Measurements from ENCODE around the gene IQSEC1.

Gene IQSEC1

DNA sequence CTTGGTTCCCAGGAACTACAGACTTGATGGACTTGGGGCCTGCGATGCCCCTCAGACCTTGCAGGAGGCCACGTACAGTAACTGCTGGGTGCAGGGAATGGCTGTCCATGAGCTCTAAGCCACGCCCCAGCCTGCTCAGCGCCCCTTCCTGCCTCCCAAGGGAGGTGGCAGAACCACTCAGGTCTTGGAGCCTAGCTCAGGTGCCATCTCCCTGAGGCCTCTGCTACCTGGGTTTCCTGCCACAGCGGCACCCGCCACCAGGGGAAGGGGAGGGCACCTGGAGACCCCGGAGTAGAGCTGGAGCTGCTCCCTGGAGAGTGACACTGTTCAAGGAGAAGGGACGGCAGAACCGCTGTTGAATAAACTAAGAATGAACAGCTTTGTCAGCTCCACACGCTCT, 154.0 kb downstream of the IQSEC1 start:
- peaks cover 50% of the 10 kb centered on the region for H3K36me3 ChIP-seq (ENCODE audit: control insufficient read depth, insufficient read depth, low read length)
- no peak overlapping the region for H3K27ac ChIP-seq (ENCODE audit: low read depth, low read length, severe bottlenecking)
- 96 to 99% methylated on average over 10 of the region's 10 CpGs for WGBS, 2 experiments (ENCODE audit: insufficient coverage in 2 of 2)

DNA sequence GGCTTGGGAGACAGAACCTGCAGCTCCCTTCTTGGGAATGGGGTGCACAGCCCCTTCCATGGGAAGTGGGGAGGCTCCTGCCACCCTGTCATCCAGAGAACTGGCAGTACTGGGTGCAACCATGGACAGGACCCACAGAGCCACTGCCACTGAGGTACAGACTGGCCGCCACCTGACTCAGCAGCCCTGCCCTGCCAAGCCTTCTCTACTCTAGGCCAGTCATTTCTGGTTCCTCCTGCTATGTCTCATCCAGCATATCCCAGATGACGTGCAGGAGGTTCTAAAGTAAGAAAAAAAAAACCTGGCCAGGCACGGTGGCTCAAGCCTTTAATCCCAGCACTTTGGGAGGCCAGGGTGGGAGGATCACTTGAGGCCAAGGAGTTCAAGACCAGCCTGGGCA, 155.0 kb downstream of the IQSEC1 start:
- H3K9me3 ChIP-seq (ENCODE audit: control insufficient read depth, low read length) = no peaks in the 10 kb centered on the region

More for the DNA sequence above, 154.0 kb downstream of the IQSEC1 start:
- no peak overlapping the region for H3K4me3 ChIP-seq (ENCODE audit: extremely low read depth, insufficient read depth, low read length, poor library complexity, severe bottlenecking)
- H3K9me3 ChIP-seq (ENCODE audit: control insufficient read depth, low read length) = no peaks in the 10 kb centered on the region
- H3K4me1 ChIP-seq (ENCODE audit: control insufficient read depth, insufficient read depth, low read length, poor library complexity, severe bottlenecking) = no peaks in the 10 kb centered on the region

DNA sequence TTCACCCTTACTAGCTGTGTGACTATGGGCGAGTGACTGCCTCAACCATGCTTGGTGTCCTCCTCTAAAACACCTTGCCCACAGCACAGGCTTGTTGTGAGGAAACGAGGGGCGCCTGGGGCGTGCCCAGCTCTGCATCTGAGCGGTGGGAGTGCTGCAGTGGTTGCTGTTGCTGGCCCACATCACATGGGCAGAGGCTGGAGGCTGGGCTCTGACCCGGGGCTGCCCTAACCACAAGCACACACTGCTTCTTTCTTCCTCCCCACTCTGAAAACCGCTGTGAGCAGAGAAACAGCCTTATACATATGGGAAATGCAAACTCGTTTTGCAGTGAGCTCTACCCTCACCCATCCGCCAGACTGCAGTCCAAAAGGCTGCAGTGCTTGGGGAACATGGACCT, 157.1 kb downstream of the IQSEC1 start:
- H3K4me1 ChIP-seq (ENCODE audit: control insufficient read depth, insufficient read depth, low read length, poor library complexity, severe bottlenecking) = no peaks in the 10 kb centered on the region
- H3K27ac ChIP-seq (ENCODE audit: low read depth, low read length, severe bottlenecking) = no peak overlapping the region
- H3K4me3 ChIP-seq (ENCODE audit: extremely low read depth, insufficient read depth, low read length, poor library complexity, severe bottlenecking) = no peak overlapping the region
- no peaks in the 10 kb centered on the region for H3K9me3 ChIP-seq (ENCODE audit: control insufficient read depth, low read length)
- WGBS, 2 experiments (ENCODE audit: insufficient coverage in 2 of 2) = 71 to 90% methylated on average over 7 to 8 of the region's 9 CpGs
- H3K36me3 ChIP-seq (ENCODE audit: control insufficient read depth, insufficient read depth, low read length) = peaks cover 54% of the 10 kb centered on the region

More for the DNA sequence above, 155.0 kb downstream of the IQSEC1 start:
- Histone ChIP-seq H3K4me1 (ENCODE audit: control insufficient read depth, insufficient read depth, low read length, poor library complexity, severe bottlenecking) (no peaks in the 10 kb centered on the region), H3K36me3 (ENCODE audit: control insufficient read depth, insufficient read depth, low read length) (peaks cover 46% of the 10 kb centered on the region), H3K4me3 (ENCODE audit: extremely low read depth, insufficient read depth, low read length, poor library complexity, severe bottlenecking) (no peak overlapping the region), H3K27ac (ENCODE audit: low read depth, low read length, severe bottlenecking) (no peak overlapping the region)
- WGBS, 2 experiments (ENCODE audit: insufficient coverage in 2 of 2) = 93 to 94% methylated on average over 3 of the region's 3 CpGs

DNA sequence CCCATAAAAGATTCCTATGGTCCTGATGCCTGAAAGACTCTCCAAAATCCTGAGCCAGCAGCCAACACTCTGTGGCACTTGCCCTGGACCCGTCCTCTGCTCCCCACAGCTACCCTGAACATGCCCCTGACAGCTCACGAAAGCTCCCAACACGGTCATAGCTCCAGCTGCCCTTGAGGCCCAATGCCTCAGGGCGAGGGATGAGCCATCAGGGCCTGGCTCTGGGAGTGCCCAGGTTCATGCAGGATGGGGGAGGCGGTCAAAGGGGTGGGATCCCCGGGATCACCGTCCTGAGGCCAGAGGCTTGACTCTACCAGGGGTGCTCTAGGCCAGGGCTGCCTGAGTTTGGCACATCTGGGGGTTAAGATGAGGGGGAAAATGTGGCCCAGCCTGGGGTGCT, 159.1 kb downstream of the IQSEC1 start:
- H3K4me3 ChIP-seq (ENCODE audit: extremely low read depth, insufficient read depth, low read length, poor library complexity, severe bottlenecking) = no peak overlapping the region

DNA sequence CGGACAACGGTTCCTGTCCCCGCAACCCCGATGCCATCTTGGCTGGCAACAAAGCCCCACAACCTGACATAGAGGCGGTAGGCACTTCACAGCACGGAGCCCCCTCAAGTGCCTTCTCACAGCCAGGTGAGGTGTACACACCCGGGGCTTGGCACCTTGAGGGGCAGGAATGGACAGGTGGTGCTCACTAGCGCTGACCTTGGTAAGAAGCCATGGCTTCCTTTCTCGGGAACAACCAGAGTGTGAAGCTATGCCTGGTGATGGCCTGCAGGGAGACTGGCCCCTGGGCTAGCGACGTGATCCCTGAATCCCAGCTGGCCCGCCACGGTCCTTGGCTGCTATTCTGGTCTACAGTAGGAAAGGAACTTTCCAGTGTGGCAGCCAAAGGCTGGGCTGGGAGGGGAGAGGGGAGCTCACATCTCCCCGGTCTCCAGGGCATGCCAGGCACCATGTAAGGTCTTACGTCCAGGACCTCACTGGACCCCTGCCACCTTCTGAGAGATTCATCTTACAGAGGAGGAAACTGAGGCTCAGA, 161.3 kb downstream of the IQSEC1 start:
- H3K9me3 ChIP-seq (ENCODE audit: control insufficient read depth, low read length) = no peaks in the 10 kb centered on the region
- H3K4me3 ChIP-seq (ENCODE audit: extremely low read depth, insufficient read depth, low read length, poor library complexity, severe bottlenecking) = no peak overlapping the region
- no peak overlapping the region for H3K27ac ChIP-seq (ENCODE audit: low read depth, low read length, severe bottlenecking)
- peaks cover 57% of the 10 kb centered on the region for H3K36me3 ChIP-seq (ENCODE audit: control insufficient read depth, insufficient read depth, low read length)
- WGBS, 2 experiments (ENCODE audit: insufficient coverage in 2 of 2) = 95 to 98% methylated on average over 13 of the region's 15 CpGs
- no peaks in the 10 kb centered on the region for H3K4me1 ChIP-seq (ENCODE audit: control insufficient read depth, insufficient read depth, low read length, poor library complexity, severe bottlenecking)

More for the DNA sequence above, 159.1 kb downstream of the IQSEC1 start:
- Histone ChIP-seq H3K9me3 (ENCODE audit: control insufficient read depth, low read length) (no peaks in the 10 kb centered on the region), H3K36me3 (ENCODE audit: control insufficient read depth, insufficient read depth, low read length) (peaks cover 48% of the 10 kb centered on the region), H3K4me1 (ENCODE audit: control insufficient read depth, insufficient read depth, low read length, poor library complexity, severe bottlenecking) (no peaks in the 10 kb centered on the region), H3K27ac (ENCODE audit: low read depth, low read length, severe bottlenecking) (no peak overlapping the region)
- WGBS, 2 experiments (ENCODE audit: insufficient coverage in 2 of 2) = 90 to 91% methylated on average over 4 to 7 of the region's 7 CpGs

DNA sequence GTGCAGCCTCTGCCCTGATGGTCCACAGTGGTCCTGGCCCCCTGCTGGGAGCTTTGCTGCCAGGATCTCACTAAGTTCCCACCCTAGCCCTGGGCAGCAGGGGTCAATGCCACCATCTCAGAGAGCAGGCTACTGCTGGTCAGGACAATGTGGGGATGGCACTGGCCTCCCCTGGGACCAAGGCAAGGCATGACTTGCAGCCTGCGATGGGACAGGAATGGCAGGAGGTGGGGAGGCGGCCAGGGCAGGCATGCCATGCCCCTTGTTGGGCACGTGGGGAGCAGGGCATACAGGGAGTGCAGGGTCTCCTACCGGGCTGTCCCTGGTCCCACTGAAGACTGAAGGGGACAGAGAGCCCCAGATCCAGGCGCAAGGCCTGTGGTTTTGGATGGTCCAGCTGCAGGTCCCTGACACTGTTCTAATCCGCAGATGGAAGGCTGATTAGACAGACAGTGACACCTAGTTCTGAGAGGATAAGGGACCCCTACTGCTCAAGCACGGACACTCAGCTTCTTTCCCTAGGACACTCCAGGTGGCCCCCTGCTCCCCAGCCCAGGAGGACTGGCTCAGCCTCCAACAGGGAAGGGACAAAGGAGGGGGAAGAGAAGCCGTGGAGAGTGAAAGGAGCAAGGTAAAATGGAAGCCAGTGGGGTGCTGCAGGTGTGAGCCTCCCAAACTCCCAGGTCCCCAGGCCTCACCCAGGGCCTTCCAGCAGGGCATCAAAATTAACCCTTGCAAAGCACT, 162.7 kb downstream of the IQSEC1 start:
- no peaks in the 10 kb centered on the region for H3K4me1 ChIP-seq (ENCODE audit: control insufficient read depth, insufficient read depth, low read length, poor library complexity, severe bottlenecking)
- WGBS, 2 experiments (ENCODE audit: insufficient coverage in 2 of 2) = 88 to 92% methylated on average over 6 to 7 of the region's 8 CpGs
- peaks cover 65% of the 10 kb centered on the region for H3K36me3 ChIP-seq (ENCODE audit: control insufficient read depth, insufficient read depth, low read length)
- H3K27ac ChIP-seq (ENCODE audit: low read depth, low read length, severe bottlenecking) = no peak overlapping the region
- H3K4me3 ChIP-seq (ENCODE audit: extremely low read depth, insufficient read depth, low read length, poor library complexity, severe bottlenecking) = no peak overlapping the region
- H3K9me3 ChIP-seq (ENCODE audit: control insufficient read depth, low read length) = no peaks in the 10 kb centered on the region

DNA sequence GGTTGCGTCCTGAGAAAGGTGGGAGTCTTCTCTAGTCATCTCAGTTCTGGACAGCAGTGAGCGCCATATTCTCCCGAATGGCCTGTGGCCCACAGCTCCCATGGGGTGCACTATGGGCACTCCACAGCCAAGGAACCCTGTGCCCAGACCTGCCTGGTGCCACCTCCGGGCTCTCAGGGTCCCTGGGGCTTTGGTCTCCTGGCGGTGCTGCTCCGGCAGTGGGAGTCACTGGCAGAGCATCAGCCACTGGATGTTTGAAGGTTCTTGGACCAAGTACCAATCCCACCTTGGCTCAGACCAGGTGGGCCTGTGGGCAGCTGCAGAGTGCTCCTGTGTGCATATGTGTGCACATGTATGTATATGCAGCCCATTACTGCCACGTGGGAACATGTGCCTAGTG, 163.5 kb downstream of the IQSEC1 start:
- Histone ChIP-seq H3K4me3 (ENCODE audit: extremely low read depth, insufficient read depth, low read length, poor library complexity, severe bottlenecking) (no peak overlapping the region), H3K36me3 (ENCODE audit: control insufficient read depth, insufficient read depth, low read length) (peaks cover 58% of the 10 kb centered on the region), H3K27ac (ENCODE audit: low read depth, low read length, severe bottlenecking) (no peak overlapping the region), H3K9me3 (ENCODE audit: control insufficient read depth, low read length) (no peaks in the 10 kb centered on the region), H3K4me1 (ENCODE audit: control insufficient read depth, insufficient read depth, low read length, poor library complexity, severe bottlenecking) (no peaks in the 10 kb centered on the region)
- WGBS, 2 experiments (ENCODE audit: insufficient coverage in 2 of 2) = 92 to 100% methylated on average over 5 to 6 of the region's 7 CpGs

DNA sequence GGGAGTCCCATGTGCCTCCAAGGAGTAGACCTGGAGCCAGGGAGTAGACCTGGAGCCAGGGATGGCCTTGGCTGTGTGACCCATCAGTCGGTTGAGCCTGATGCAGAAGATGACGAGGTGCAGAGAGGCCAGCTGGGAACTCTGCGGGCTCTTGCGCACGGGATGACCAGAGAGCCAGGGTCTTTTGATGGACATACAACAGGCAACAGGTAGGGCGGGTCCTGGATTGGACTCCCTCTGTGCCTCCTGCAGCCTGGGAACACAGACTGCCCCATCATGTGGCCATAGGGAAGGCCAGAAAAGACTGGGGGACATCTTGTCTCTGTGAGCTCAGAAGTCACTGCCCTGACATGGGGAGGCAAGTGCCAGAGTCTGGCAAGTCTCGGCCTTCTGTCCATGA, 164.4 kb downstream of the IQSEC1 start:
- WGBS, 2 experiments (ENCODE audit: insufficient coverage in 2 of 2) = 93 to 95% methylated on average over 6 to 7 of the region's 7 CpGs
- H3K36me3 ChIP-seq (ENCODE audit: control insufficient read depth, insufficient read depth, low read length) = peaks cover 59% of the 10 kb centered on the region
- H3K4me1 ChIP-seq (ENCODE audit: control insufficient read depth, insufficient read depth, low read length, poor library complexity, severe bottlenecking) = no peaks in the 10 kb centered on the region

DNA sequence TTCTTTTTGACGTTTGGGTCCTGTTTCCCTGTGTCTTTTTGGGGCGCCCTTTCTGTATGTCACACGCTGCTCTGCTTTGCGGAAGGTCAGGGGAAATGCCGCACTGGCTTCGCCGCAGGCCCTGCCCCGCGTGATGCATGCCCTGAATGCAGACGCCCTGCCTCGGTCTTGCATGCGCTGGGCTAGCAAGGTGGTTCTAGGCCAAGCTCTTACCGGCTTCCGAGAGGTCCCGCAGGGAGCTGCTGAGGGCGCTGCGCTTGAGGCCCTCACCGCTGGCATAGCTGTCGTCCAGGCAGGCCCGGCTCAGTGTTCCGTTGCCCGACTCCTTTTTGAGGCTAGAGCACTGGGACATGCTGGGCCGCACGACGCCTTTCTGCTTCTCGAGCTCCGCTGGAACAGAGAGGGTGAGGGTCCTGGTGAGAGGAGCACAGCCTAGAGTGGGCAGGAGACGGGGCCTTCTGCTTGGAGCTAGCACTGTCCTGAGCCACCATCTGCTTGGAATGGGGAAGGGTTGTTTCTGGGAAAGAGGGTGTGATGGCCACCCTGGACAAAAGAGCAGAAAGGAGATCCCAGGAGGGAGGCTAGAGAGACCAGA, 165.0 kb downstream of the IQSEC1 start:
- H3K4me1 ChIP-seq (ENCODE audit: control insufficient read depth, insufficient read depth, low read length, poor library complexity, severe bottlenecking) = no peaks in the 10 kb centered on the region
- H3K27ac ChIP-seq (ENCODE audit: low read depth, low read length, severe bottlenecking) = no peak overlapping the region
- no peaks in the 10 kb centered on the region for H3K9me3 ChIP-seq (ENCODE audit: control insufficient read depth, low read length)
- peaks cover 59% of the 10 kb centered on the region for H3K36me3 ChIP-seq (ENCODE audit: control insufficient read depth, insufficient read depth, low read length)
- WGBS, 2 experiments (ENCODE audit: insufficient coverage in 2 of 2) = 95 to 97% methylated on average over 28 of the region's 28 CpGs
- H3K4me3 ChIP-seq (ENCODE audit: extremely low read depth, insufficient read depth, low read length, poor library complexity, severe bottlenecking) = no peak overlapping the region

More for the DNA sequence above, 164.4 kb downstream of the IQSEC1 start:
- Histone ChIP-seq H3K4me3 (ENCODE audit: extremely low read depth, insufficient read depth, low read length, poor library complexity, severe bottlenecking) (no peak overlapping the region), H3K9me3 (ENCODE audit: control insufficient read depth, low read length) (no peaks in the 10 kb centered on the region), H3K27ac (ENCODE audit: low read depth, low read length, severe bottlenecking) (no peak overlapping the region)

DNA sequence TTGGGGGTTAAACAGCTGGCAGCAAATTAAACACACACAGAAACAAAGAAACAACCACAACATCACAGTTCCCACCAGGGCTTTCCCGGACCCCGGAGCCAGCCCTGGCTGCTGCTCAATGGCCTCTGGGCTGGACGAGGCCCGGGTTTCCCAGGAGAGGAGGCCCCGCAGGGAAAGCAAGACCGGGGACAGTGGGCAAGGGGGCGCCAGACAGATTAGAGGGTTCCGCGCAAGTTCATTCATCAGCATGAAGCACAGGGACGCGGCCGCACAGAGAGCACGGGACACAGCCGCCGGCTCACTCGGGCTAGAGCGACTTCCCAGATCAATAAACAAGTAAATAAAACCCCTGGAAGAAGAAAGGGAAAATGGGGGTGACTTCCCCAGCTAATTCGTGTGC, 165.5 kb downstream of the IQSEC1 start:
- no peak overlapping the region for H3K4me3 ChIP-seq (ENCODE audit: extremely low read depth, insufficient read depth, low read length, poor library complexity, severe bottlenecking)
- peaks cover 59% of the 10 kb centered on the region for H3K36me3 ChIP-seq (ENCODE audit: control insufficient read depth, insufficient read depth, low read length)
- H3K9me3 ChIP-seq (ENCODE audit: control insufficient read depth, low read length) = no peaks in the 10 kb centered on the region
- H3K27ac ChIP-seq (ENCODE audit: low read depth, low read length, severe bottlenecking) = no peak overlapping the region
- H3K4me1 ChIP-seq (ENCODE audit: control insufficient read depth, insufficient read depth, low read length, poor library complexity, severe bottlenecking) = no peaks in the 10 kb centered on the region
- 90 to 93% methylated on average over 12 to 18 of the region's 18 CpGs for WGBS, 2 experiments (ENCODE audit: insufficient coverage in 2 of 2)

DNA sequence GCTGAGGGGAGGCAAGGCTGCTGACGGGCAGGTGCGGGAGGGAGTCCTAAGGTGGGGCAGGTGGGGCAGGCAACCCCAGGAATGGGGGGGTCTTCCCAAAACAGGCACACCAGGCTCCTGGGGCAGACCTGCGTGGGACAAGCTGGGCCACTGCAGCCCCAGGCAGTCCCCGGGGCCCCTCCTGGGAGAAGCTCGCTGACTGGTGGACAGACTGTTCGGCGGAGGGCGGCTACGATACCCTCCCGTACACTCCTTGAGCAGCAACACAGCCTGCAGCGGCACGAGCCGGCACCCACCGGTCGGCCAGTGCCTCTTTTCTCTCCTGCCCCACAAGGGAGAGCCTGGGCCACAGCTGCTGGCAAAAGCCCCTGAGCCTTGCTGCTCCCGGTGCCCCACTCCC, 165.9 kb downstream of the IQSEC1 start:
- 91 to 100% methylated on average over 9 to 15 of the region's 16 CpGs for WGBS, 2 experiments (ENCODE audit: insufficient coverage in 2 of 2)
- Histone ChIP-seq H3K9me3 (ENCODE audit: control insufficient read depth, low read length) (no peaks in the 10 kb centered on the region), H3K4me3 (ENCODE audit: extremely low read depth, insufficient read depth, low read length, poor library complexity, severe bottlenecking) (no peak overlapping the region), H3K27ac (ENCODE audit: low read depth, low read length, severe bottlenecking) (no peak overlapping the region), H3K4me1 (ENCODE audit: control insufficient read depth, insufficient read depth, low read length, poor library complexity, severe bottlenecking) (no peaks in the 10 kb centered on the region), H3K36me3 (ENCODE audit: control insufficient read depth, insufficient read depth, low read length) (peaks cover 57% of the 10 kb centered on the region)
